CD8-positive, alpha-beta memory T cell (primary cell): ENCODE data around the gene PARP9. TPM values are rescaled to one million over a fixed set of nuclear protein-coding genes. Genes with fewer than 3 reads are reported as not detected.

Experiments used
- CTCF ChIA-PET: fragments of 350-600 bp; sonication (Branson Sonifier 250); formaldehyde crosslinking; loops from one replicate; lab custom pipeline; 2021; ENCODE audit warnings: antibody characterized with exemption; lab: Charles Lee
- POLR2A ChIA-PET: fragments of 350-600 bp; sonication (Branson Sonifier 250); formaldehyde crosslinking; loops from one replicate; lab custom pipeline; 2021; ENCODE audit warnings: antibody characterized with exemption; lab: Charles Lee
- DNase-seq, 5 donors: peaks; one replicate each; pipeline versions ENCODE4 v3.0.0 to v3.0.0-alpha.2; 2020 to 2022; ENCODE audit warnings: mixed read lengths in 1 of 5
- H3K27ac ChIP-seq: one replicate; pipeline ENCODE4 v1.7.0; 2013; ENCODE audit warnings: low read depth, mild to moderate bottlenecking, low read length, moderate library complexity
- H3K27me3 ChIP-seq: 2 replicates; pipeline ENCODE4 v1.7.0; 2013; ENCODE audit warnings: low read length, mild to moderate bottlenecking; ENCODE audit not compliant: insufficient read depth, poor library complexity, severe bottlenecking
- H3K36me3 ChIP-seq: 2 replicates; pipeline ENCODE4 v1.7.0; 2013; ENCODE audit warnings: mild to moderate bottlenecking, low read length, moderate library complexity; ENCODE audit not compliant: insufficient read depth
- H3K4me1 ChIP-seq: 2 replicates; pipeline ENCODE4 v1.7.0; 2013; ENCODE audit warnings: mild to moderate bottlenecking, low read length, moderate library complexity; ENCODE audit not compliant: insufficient read depth
- H3K4me3 ChIP-seq: 2 replicates; pipeline ENCODE4 v1.7.0; 2013; ENCODE audit warnings: mild to moderate bottlenecking, low read length
- H3K9me3 ChIP-seq: 2 replicates; pipeline ENCODE4 v1.7.0; 2013; ENCODE audit warnings: mild to moderate bottlenecking, low read length
- H3K27ac Mint-ChIP-seq, 8 donors: one replicate each; pipeline ENCODE4 v1.8.0; 2020 to 2021; ENCODE audit warnings: mixed read lengths in 8 of 8, mild to moderate bottlenecking in 6 of 8, inconsistent platforms in 3 of 8, moderate library complexity in 3 of 8
- H3K27me3 Mint-ChIP-seq, 2 donors: one replicate each; pipeline ENCODE4 v1.8.0; 2020 to 2021; ENCODE audit warnings: mixed read lengths in 2 of 2, mild to moderate bottlenecking in 1 of 2, moderate library complexity in 1 of 2
- H3K36me3 Mint-ChIP-seq, 3 donors: one replicate each; pipeline ENCODE4 v1.8.0; 2020 to 2021; ENCODE audit warnings: mixed read lengths in 3 of 3, inconsistent platforms in 1 of 3, mild to moderate bottlenecking in 1 of 3
- H3K4me1 Mint-ChIP-seq, 3 donors: one replicate each; pipeline ENCODE4 v1.8.0; 2020 to 2021; ENCODE audit warnings: mixed read lengths in 3 of 3, inconsistent platforms in 1 of 3, mild to moderate bottlenecking in 1 of 3
- H3K4me3 Mint-ChIP-seq, 7 donors: one replicate each; pipeline ENCODE4 v1.8.0; 2020 to 2021; ENCODE audit warnings: mixed read lengths in 7 of 7, mild to moderate bottlenecking in 6 of 7, moderate library complexity in 4 of 7, inconsistent platforms in 2 of 7
- H3K9me3 Mint-ChIP-seq, 5 donors: one replicate each; pipeline ENCODE4 v1.8.0; 2020 to 2022; ENCODE audit warnings: mixed read lengths in 5 of 5, mild to moderate bottlenecking in 3 of 5, moderate library complexity in 2 of 5, inconsistent platforms in 1 of 5
- polyA plus RNA-seq: library from polyadenylated mRNA; unstranded; fragments of 300-500 nt; fragmentation: Illumina TruSeq; gene quantifications from one replicate; pipeline ENCODE4 v1.2.3, GENCODE V29; 2021
- total RNA-seq, 2 experiments: library from RNA; stranded (reverse); gene quantifications; one replicate each; pipeline ENCODE4 v1.2.3, GENCODE V29; 2021

The PARP9 gene
- total and polyA plus RNA-seq, 3 experiments from 2014 or later: 13.2 to 32.5 (median 13.4) TPM

DNA sequence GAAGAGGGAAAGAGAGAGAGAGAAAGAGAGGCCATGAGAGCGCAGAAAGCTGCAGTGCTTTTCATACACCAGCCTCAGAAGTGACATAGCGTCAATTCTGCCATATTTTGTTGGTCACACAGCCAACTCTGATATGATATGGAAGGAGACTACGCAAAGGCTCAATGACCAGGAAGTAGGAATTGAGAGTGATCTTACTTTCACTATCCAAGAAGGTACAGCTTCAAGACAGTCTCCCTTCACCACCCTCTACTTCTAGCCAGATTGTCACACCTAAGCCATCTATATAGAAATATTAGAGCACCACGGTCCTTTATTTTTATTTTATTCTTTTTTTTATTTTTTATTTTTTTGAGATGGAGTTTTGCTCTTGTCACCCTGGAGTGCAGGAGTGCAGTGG, 34.5 kb upstream of the PARP9 start:
- Histone ChIP-seq H3K9me3 (no peaks in the 10 kb centered on the region), H3K36me3 (no peaks in the 10 kb centered on the region), H3K27ac (no peak overlapping the region), H3K4me1 (no peaks in the 10 kb centered on the region), H3K4me3 (no peak overlapping the region), H3K27me3 (no peaks in the 10 kb centered on the region)
- no peak overlapping the region for H3K4me3 Mint-ChIP-seq
- peaks cover 28 to 34% (median 32%) of the 10 kb centered on the region in 3 donors for H3K4me1 Mint-ChIP-seq
- ChIA-PET CTCF (no interaction called here), POLR2A (no interaction called here)
- peaks cover 0 to 5% (median 0%) of the 10 kb centered on the region in 5 donors for H3K9me3 Mint-ChIP-seq
- peak overlapping the region in 4 of 8 donors; percentile 8 to 67 (median 54) for H3K27ac Mint-ChIP-seq
- H3K36me3 Mint-ChIP-seq: peaks cover 14 to 24% (median 23%) of the 10 kb centered on the region in 3 donors
- no peak for DNase-seq
- H3K27me3 Mint-ChIP-seq: no peaks in the 10 kb centered on the region

DNA sequence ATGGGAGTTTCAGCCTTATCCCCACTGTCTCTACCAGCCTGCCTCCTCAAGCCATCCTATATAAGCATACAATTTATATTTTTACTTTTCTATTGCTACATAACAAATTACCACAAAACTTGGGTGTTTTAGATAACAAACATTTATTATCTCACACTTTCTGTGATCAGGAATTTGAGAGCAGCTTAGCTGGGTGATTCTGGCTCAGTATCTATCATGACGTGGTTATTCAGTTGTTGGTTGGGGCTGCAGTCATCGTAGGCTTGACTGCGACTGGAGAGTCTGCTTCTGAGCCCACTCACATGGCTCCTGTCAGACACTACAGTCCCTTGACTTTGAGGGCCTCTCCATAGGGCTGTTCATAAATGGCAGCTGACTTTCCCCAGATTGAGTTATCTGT, 34.1 kb upstream of the PARP9 start:
- peak overlapping the region in 5 of 8 donors; percentile 8 to 67 (median 44) for H3K27ac Mint-ChIP-seq
- H3K4me1 Mint-ChIP-seq: peaks cover 25 to 32% (median 29%) of the 10 kb centered on the region in 3 donors
- Histone ChIP-seq H3K4me3 (no peak overlapping the region), H3K4me1 (no peaks in the 10 kb centered on the region), H3K9me3 (no peaks in the 10 kb centered on the region), H3K27ac (no peak overlapping the region), H3K36me3 (no peaks in the 10 kb centered on the region), H3K27me3 (no peaks in the 10 kb centered on the region)
- peaks cover 0 to 5% (median 0%) of the 10 kb centered on the region in 5 donors for H3K9me3 Mint-ChIP-seq
- no peak overlapping the region for H3K4me3 Mint-ChIP-seq
- POLR2A ChIA-PET: no interaction called here
- peaks cover 14 to 22% (median 21%) of the 10 kb centered on the region in 3 donors for H3K36me3 Mint-ChIP-seq
- no peaks in the 10 kb centered on the region for H3K27me3 Mint-ChIP-seq
- DNase-seq: no peak
- CTCF ChIA-PET: no interaction called here

DNA sequence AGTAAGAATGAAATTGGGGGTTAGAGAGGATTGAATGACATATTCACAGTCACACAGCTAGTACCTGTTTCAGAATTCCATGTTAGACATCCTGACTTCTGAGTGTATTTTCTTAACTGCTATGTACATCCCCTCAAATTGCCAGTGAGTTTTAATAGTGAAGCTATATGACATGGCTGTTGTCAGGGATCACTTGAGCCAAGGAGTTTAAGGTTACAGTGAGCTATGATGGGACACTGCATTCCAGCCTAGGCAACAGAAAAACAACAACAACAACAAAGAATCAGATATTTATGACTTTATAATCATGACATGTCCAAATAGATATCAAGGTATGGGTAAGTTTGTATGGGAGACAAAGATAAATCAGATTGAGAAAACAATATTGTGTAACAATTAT, 29.9 kb upstream of the PARP9 start:
- Histone ChIP-seq H3K27ac (no peak overlapping the region), H3K36me3 (no peaks in the 10 kb centered on the region), H3K27me3 (no peaks in the 10 kb centered on the region), H3K9me3 (no peaks in the 10 kb centered on the region), H3K4me3 (no peak overlapping the region), H3K4me1 (no peaks in the 10 kb centered on the region)
- peaks cover 0 to 5% (median 0%) of the 10 kb centered on the region in 5 donors for H3K9me3 Mint-ChIP-seq
- no peaks in the 10 kb centered on the region for H3K27me3 Mint-ChIP-seq
- H3K4me1 Mint-ChIP-seq: peaks cover 10 to 29% (median 17%) of the 10 kb centered on the region in 3 donors
- CTCF ChIA-PET: no interaction called here
- DNase-seq: no peak
- POLR2A ChIA-PET: no interaction called here
- peak overlapping the region in 1 of 8 donors; percentile 17 for H3K27ac Mint-ChIP-seq
- H3K4me3 Mint-ChIP-seq: no peak overlapping the region
- H3K36me3 Mint-ChIP-seq: peaks cover 13 to 30% (median 20%) of the 10 kb centered on the region in 3 donors

DNA sequence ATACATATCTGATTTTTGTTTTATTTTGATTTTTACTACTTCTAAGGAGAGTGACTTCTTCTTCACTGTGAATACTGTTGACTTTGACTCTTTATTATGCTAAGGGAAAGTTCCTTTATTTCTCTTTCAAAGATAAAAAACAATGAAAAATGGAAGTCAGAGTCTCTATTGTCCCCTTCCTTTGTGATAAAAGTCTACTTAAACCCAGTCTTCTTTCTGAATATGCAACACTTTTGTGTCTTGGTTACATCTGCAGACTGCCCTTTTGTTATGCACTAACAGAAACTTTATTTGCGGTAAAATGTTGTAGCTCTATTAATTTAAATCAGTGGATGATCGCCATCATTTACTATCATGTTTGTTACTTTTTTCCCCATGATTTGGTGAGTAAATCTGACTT, 26.5 kb upstream of the PARP9 start:
- no peaks in the 10 kb centered on the region for H3K27me3 ChIP-seq
- Mint-ChIP-seq H3K9me3 (no peaks in the 10 kb centered on the region), H3K4me3 (no peak overlapping the region), H3K27me3 (no peaks in the 10 kb centered on the region), H3K36me3 (peaks cover 5 to 22% (median 13%) of the 10 kb centered on the region in 3 donors), H3K4me1 (peaks cover 17 to 49% (median 38%) of the 10 kb centered on the region in 3 donors), H3K27ac (no peak overlapping the region)
- no peaks in the 10 kb centered on the region for H3K36me3 ChIP-seq
- POLR2A ChIA-PET: no interaction called here
- H3K4me1 ChIP-seq: no peaks in the 10 kb centered on the region
- no peak overlapping the region for H3K27ac ChIP-seq
- DNase-seq: no peak
- no peak overlapping the region for H3K4me3 ChIP-seq
- H3K9me3 ChIP-seq: no peaks in the 10 kb centered on the region
- CTCF ChIA-PET: no interaction called here

DNA sequence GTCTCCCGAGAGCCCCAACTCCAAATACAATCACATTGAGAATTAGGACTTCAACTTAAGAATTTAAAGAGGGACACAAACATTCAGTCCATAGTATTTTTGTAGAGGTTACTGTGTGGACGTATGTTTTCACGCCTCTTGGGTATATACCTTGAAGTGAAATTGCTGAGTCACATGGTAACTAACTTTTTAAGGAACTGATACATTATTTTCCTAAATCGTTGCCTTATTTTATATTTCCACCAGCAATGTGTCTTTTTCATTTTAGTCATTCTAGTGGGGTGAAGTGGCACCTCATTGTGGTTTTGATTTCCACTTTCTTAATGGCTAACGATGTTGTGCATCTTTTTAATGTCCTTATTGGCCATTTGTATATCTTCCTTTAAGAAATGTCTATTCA, 25.2 kb upstream of the PARP9 start:
- Mint-ChIP-seq H3K27me3 (no peaks in the 10 kb centered on the region), H3K4me1 (peaks cover 22 to 56% (median 46%) of the 10 kb centered on the region in 3 donors), H3K36me3 (peaks cover 6 to 32% (median 12%) of the 10 kb centered on the region in 3 donors), H3K4me3 (no peak overlapping the region), H3K9me3 (no peaks in the 10 kb centered on the region), H3K27ac (no peak overlapping the region)
- Histone ChIP-seq H3K9me3 (no peaks in the 10 kb centered on the region), H3K27ac (no peak overlapping the region), H3K4me1 (no peaks in the 10 kb centered on the region), H3K27me3 (no peaks in the 10 kb centered on the region), H3K36me3 (no peaks in the 10 kb centered on the region), H3K4me3 (no peak overlapping the region)
- ChIA-PET POLR2A (no interaction called here), CTCF (no interaction called here)
- DNase-seq: no peak

DNA sequence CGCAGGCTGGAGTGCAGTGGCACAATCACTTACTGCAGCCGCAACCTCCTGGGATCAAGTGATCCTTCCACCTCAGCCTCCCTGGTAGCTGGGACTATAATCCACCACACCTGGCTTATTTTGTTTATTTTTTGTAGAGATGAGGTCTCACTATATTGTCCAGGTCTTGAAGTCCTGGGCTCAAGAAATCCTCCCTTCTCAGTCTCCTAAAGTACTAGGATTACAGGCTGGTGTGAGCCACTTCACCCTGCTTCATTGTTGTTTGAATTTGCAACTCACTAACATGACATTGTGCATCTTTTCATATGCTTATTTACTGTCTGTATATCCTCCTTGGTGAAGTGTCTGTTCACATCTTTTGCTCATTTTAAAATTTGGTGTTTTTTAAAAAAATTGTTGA, 23.5 kb upstream of the PARP9 start:
- Mint-ChIP-seq H3K9me3 (peaks cover 8 to 13% (median 12%) of the 10 kb centered on the region in 5 donors), H3K27ac (no peak overlapping the region)

DNA sequence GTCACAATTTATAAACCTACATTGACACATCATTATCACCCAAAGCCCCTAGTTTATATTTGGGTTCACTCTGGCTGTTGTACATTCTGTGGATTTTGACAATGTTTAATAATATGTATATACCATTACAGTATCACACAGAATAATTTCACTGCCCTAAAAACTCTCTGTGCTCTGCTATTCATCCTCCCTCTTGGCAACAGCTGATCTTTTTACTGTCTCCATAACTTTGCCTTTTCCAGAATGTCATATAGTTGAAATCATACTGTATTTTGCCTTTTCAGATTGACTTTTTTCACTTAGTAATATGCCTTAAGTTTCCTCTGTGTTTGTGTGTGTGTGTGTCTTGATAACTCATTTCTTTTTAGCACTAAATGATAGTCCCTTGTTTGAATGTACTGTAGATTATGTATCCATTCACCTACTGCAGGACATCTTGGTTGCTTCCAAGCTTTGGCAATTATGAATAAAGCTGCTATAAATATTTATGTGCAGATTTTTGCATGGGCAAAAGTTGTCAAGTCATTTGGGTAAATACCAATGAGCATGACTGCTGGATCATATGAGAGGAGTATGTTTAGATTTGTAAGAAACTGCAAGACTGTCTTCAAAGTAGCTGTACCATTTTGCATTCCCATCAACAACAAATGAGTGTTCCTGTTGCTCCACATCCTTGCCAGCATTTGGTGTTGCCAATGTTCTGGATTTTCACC, 22.8 kb upstream of the PARP9 start:
- Histone ChIP-seq H3K27ac (no peak overlapping the region), H3K9me3 (peaks cover 5% of the 10 kb centered on the region), H3K4me1 (no peaks in the 10 kb centered on the region), H3K4me3 (no peak overlapping the region), H3K36me3 (peaks cover 3% of the 10 kb centered on the region), H3K27me3 (no peaks in the 10 kb centered on the region)
- peaks cover 13 to 43% (median 29%) of the 10 kb centered on the region in 3 donors for H3K36me3 Mint-ChIP-seq
- peaks cover 13 to 19% (median 18%) of the 10 kb centered on the region in 5 donors for H3K9me3 Mint-ChIP-seq
- ChIA-PET CTCF (interaction anchor here (1.1 kb wide), 1 partner anchor 38 kb away, joined by 4 read pairs; no protein-coding TSS in a partner anchor), POLR2A (no interaction called here)
- peak overlapping the region in 4 of 8 donors; percentile 16 to 74 (median 42) for H3K27ac Mint-ChIP-seq
- DNase-seq: no peak
- H3K27me3 Mint-ChIP-seq: no peaks in the 10 kb centered on the region
- H3K4me1 Mint-ChIP-seq: peaks cover 34 to 52% (median 48%) of the 10 kb centered on the region in 3 donors
- H3K4me3 Mint-ChIP-seq: peak overlapping the region in 1 of 7 donors; percentile 2

More for the DNA sequence above, 23.5 kb upstream of the PARP9 start:
- ChIA-PET CTCF (interaction anchor here (1.1 kb wide), 1 partner anchor 39 kb away, joined by 4 read pairs; no protein-coding TSS in a partner anchor), POLR2A (no interaction called here)
- Histone ChIP-seq H3K36me3 (peaks cover 3% of the 10 kb centered on the region), H3K4me3 (no peak overlapping the region), H3K27ac (no peak overlapping the region), H3K27me3 (no peaks in the 10 kb centered on the region), H3K4me1 (no peaks in the 10 kb centered on the region), H3K9me3 (no peaks in the 10 kb centered on the region)
- Mint-ChIP-seq H3K36me3 (peaks cover 15 to 41% (median 22%) of the 10 kb centered on the region in 3 donors), H3K27me3 (no peaks in the 10 kb centered on the region), H3K4me3 (no peak overlapping the region), H3K4me1 (peaks cover 32 to 57% (median 48%) of the 10 kb centered on the region in 3 donors)
- DNase-seq: no peak

DNA sequence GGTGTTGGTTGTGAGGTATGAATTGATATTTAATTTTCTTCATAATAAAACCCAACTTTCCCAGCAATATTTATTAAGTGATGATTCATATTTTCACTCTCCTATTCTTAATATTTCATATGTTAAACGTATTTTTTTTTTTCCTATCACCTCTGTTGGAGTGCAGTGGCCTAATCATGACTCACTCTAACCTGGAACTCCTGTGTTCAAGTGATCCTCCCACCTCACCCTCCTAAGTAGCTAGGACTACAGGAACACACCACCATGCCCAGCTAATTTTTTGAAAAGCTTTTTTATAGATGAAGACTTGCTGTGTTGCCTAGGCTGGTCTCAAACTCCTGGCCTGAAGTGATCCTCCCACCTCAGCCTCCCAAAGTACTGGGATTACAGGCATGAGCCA, 22.0 kb upstream of the PARP9 start:
- H3K27me3 Mint-ChIP-seq: no peaks in the 10 kb centered on the region

More for the DNA sequence above, 22.0 kb upstream of the PARP9 start:
- peaks cover 3% of the 10 kb centered on the region for H3K36me3 ChIP-seq
- no peak overlapping the region for H3K4me3 ChIP-seq
- H3K27me3 ChIP-seq: no peaks in the 10 kb centered on the region
- POLR2A ChIA-PET: no interaction called here
- Mint-ChIP-seq H3K4me1 (peaks cover 35 to 57% (median 53%) of the 10 kb centered on the region in 3 donors), H3K27ac (peak overlapping the region in 3 of 8 donors; percentile 18 to 41 (median 19)), H3K9me3 (peaks cover 19 to 27% (median 26%) of the 10 kb centered on the region in 5 donors), H3K4me3 (no peak overlapping the region), H3K36me3 (peaks cover 11 to 44% (median 34%) of the 10 kb centered on the region in 3 donors)
- H3K9me3 ChIP-seq: peaks cover 7% of the 10 kb centered on the region
- no peak for DNase-seq
- CTCF ChIA-PET: no interaction called here
- H3K27ac ChIP-seq: no peak overlapping the region
- H3K4me1 ChIP-seq: no peaks in the 10 kb centered on the region
